Measurements from ENCODE around the gene NALCN. TPM values are rescaled to one million over a fixed set of nuclear protein-coding genes. Genes with fewer than 3 reads are reported as not detected.

Gene NALCN
- total RNA-seq, 1 donor = 11.2 TPM

DNA sequence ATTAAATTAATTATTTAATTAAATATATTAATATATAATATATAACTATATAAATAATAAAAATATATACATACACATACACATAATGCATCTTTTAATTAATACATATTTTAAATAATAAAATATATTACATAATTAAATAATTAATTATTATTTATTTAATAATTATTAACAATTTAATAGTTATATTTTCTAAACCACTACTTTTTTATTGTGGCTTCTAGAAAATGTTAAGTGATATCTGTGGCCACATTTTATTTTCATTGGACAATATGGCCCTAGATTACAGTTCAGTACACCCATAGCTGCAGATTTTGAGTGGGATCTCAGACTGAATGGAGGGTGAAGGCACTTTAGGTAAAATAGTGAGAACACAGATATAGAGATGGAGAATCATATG is 335.7 kb downstream of the NALCN start:
- Histone ChIP-seq H3K27ac (ENCODE audit: low read depth, low read length) (no peak overlapping the region), H3K4me1 (ENCODE audit: insufficient read depth, low read length) (no peaks in the 10 kb centered on the region), H2AFZ (ENCODE audit: low read length) (no peak overlapping the region), H3K9me3 (ENCODE audit: low read depth, low read length) (no peaks in the 10 kb centered on the region), H3K4me3 (ENCODE audit: insufficient read depth, low read length) (no peak overlapping the region), H3K4me2 (ENCODE audit: insufficient read depth, low read length) (no peak overlapping the region), H3K79me2 (ENCODE audit: insufficient read depth, low read length) (no peaks in the 10 kb centered on the region), H3K36me3 (ENCODE audit: insufficient read depth, low read length) (no peaks in the 10 kb centered on the region), H4K20me1 (ENCODE audit: insufficient read depth, low read length) (no peaks in the 10 kb centered on the region), H3K27me3 (ENCODE audit: insufficient read depth, low read length) (no peaks in the 10 kb centered on the region)
- TF ChIP-seq, protein P1, sequence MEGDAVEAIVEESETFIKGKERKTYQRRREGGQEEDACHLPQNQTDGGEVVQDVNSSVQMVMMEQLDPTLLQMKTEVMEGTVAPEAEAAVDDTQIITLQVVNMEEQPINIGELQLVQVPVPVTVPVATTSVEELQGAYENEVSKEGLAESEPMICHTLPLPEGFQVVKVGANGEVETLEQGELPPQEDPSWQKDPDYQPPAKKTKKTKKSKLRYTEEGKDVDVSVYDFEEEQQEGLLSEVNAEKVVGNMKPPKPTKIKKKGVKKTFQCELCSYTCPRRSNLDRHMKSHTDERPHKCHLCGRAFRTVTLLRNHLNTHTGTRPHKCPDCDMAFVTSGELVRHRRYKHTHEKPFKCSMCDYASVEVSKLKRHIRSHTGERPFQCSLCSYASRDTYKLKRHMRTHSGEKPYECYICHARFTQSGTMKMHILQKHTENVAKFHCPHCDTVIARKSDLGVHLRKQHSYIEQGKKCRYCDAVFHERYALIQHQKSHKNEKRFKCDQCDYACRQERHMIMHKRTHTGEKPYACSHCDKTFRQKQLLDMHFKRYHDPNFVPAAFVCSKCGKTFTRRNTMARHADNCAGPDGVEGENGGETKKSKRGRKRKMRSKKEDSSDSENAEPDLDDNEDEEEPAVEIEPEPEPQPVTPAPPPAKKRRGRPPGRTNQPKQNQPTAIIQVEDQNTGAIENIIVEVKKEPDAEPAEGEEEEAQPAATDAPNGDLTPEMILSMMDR (IDR thresholded peaks at IDR 0.05; ENCODE audit: extremely low read depth, low read depth, low read length) = no peak
- DNase-seq (ENCODE audit: insufficient read length, low spot score, missing footprints) = no peak

DNA sequence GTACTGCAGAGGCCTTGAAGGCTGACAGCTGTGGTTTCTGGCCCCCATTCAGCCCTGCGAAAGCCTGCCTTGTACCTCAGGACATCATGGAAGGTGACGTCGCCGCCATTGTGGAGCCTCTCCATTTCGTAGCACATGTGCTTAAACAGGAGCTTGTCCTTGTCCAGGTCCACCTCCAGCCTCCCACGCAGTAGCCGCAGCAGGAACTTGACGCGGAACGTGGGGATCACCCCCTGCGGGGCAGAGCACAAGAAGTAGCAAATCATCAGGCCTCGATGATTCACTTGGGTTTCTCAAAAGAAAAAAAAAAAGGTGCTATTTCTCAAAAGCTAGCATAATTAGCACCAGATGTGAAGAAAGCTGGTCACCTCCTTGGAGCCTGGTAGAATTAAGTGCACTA is 351.0 kb downstream of the NALCN start:
- no peaks in the 10 kb centered on the region for H3K79me2 ChIP-seq (ENCODE audit: insufficient read depth, low read length)
- no peak overlapping the region for H3K4me3 ChIP-seq (ENCODE audit: insufficient read depth, low read length)
- no peak overlapping the region for H2AFZ ChIP-seq (ENCODE audit: low read length)
- no peaks in the 10 kb centered on the region for H3K9me3 ChIP-seq (ENCODE audit: low read depth, low read length)
- no peaks in the 10 kb centered on the region for H3K36me3 ChIP-seq (ENCODE audit: insufficient read depth, low read length)
- H3K4me1 ChIP-seq (ENCODE audit: insufficient read depth, low read length) = peaks cover 3% of the 10 kb centered on the region
- no peaks in the 10 kb centered on the region for H4K20me1 ChIP-seq (ENCODE audit: insufficient read depth, low read length)
- TF ChIP-seq, protein P1 (IDR thresholded peaks at IDR 0.05; ENCODE audit: extremely low read depth, low read depth, low read length) = no peak
- no peak overlapping the region for H3K27ac ChIP-seq (ENCODE audit: low read depth, low read length)
- no peaks in the 10 kb centered on the region for H3K27me3 ChIP-seq (ENCODE audit: insufficient read depth, low read length)
- no peak overlapping the region for H3K4me2 ChIP-seq (ENCODE audit: insufficient read depth, low read length)
- peak; percentile 43 for DNase-seq (ENCODE audit: insufficient read length, low spot score, missing footprints)

DNA sequence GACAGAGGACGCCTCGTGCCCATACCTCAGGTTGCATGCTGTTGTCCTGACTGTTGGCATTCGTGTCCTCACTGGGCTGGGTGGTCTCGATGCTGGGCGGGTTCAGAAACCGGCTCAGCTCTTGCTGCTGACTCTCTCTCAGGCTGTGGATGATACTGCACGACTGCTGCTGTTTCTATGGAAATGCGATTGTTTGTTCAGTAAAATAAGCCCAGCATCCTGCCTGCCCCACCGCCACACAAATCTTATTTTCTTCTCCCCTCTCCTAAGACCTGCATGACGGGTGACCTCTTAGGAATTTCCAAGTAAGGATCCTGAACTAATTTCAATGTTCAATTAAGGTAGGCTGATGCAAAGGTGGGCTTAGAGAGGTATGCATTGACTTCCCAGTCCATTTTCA is 356.5 kb downstream of the NALCN start:
- no peaks in the 10 kb centered on the region for H3K4me1 ChIP-seq (ENCODE audit: insufficient read depth, low read length)
- no peaks in the 10 kb centered on the region for H4K20me1 ChIP-seq (ENCODE audit: insufficient read depth, low read length)
- no peaks in the 10 kb centered on the region for H3K79me2 ChIP-seq (ENCODE audit: insufficient read depth, low read length)
- H2AFZ ChIP-seq (ENCODE audit: low read length) = no peak overlapping the region
- no peaks in the 10 kb centered on the region for H3K27me3 ChIP-seq (ENCODE audit: insufficient read depth, low read length)
- no peaks in the 10 kb centered on the region for H3K9me3 ChIP-seq (ENCODE audit: low read depth, low read length)
- DNase-seq (ENCODE audit: insufficient read length, low spot score, missing footprints) = no peak
- TF ChIP-seq, protein P1 (IDR thresholded peaks at IDR 0.05; ENCODE audit: extremely low read depth, low read depth, low read length) = no peak
- H3K4me3 ChIP-seq (ENCODE audit: insufficient read depth, low read length) = no peak overlapping the region
- no peaks in the 10 kb centered on the region for H3K36me3 ChIP-seq (ENCODE audit: insufficient read depth, low read length)
- no peak overlapping the region for H3K27ac ChIP-seq (ENCODE audit: low read depth, low read length)
- no peak overlapping the region for H3K4me2 ChIP-seq (ENCODE audit: insufficient read depth, low read length)

DNA sequence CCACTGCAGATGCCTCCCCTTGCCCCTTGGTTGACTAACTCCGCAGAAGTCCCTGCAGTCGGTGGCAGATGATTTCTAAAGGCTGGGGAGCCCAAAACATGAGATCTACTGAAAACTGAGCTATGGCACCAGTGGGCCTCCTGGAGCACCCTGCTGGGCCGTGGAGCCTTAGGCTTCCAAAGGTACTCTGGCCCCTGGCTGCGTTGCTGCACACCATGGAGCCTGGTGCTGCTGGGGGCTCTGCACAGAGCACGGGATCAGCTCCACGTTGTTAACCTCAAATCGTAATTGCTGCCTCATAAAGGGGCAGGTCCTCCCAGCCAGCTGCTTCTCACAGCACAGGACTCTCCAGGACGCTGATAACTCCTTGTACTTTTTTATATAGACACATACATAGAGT is 357.5 kb downstream of the NALCN start:
- no peak overlapping the region for H3K4me3 ChIP-seq (ENCODE audit: insufficient read depth, low read length)
- no peaks in the 10 kb centered on the region for H3K79me2 ChIP-seq (ENCODE audit: insufficient read depth, low read length)
- H3K4me2 ChIP-seq (ENCODE audit: insufficient read depth, low read length) = no peak overlapping the region
- no peak overlapping the region for H2AFZ ChIP-seq (ENCODE audit: low read length)
- no peaks in the 10 kb centered on the region for H3K9me3 ChIP-seq (ENCODE audit: low read depth, low read length)
- H3K27ac ChIP-seq (ENCODE audit: low read depth, low read length) = no peak overlapping the region
- no peaks in the 10 kb centered on the region for H3K36me3 ChIP-seq (ENCODE audit: insufficient read depth, low read length)
- no peaks in the 10 kb centered on the region for H3K27me3 ChIP-seq (ENCODE audit: insufficient read depth, low read length)
- no peaks in the 10 kb centered on the region for H3K4me1 ChIP-seq (ENCODE audit: insufficient read depth, low read length)
- TF ChIP-seq, protein P1 (IDR thresholded peaks at IDR 0.05; ENCODE audit: extremely low read depth, low read depth, low read length) = no peak
- no peaks in the 10 kb centered on the region for H4K20me1 ChIP-seq (ENCODE audit: insufficient read depth, low read length)
- DNase-seq (ENCODE audit: insufficient read length, low spot score, missing footprints) = no peak

Measured in osteoblast (primary cell).